ENCODE measurements around the gene ZBTB43. TPM values are rescaled to one million over a fixed set of nuclear protein-coding genes. Genes with fewer than 3 reads are reported as not detected.
"Not testable (repeated sequence)": the region's sequence is repeated elsewhere in the genome, so short reads cannot be mapped to it uniquely, and the experiment has no call there.

Gene ZBTB43
- total and polyA plus RNA-seq, 10 of the 15 experiments (the other 5 are each of a cell fraction or from before 2014, with no cell fraction given): 2.4 to 19.3 (median 8.7) TPM

GRCh38 chr9:126810221-126810620, 5.4 kb downstream of the ZBTB43 start:
- H3K4me1 ChIP-seq (ENCODE audit: control insufficient read depth, insufficient read depth, low read length); in situ Hi-C loops (cut with MboI); H2AFZ ChIP-seq (ENCODE audit: control insufficient read depth, low read depth, low read length); H3K9me3 ChIP-seq (replicated peaks; ENCODE audit: control insufficient read depth, insufficient read depth, low read length); FAIRE-seq; H3K4me2 ChIP-seq (ENCODE audit: control insufficient read depth, insufficient read depth); H3K9ac ChIP-seq (ENCODE audit: control insufficient read depth, insufficient read depth, low read length); RAD21 ChIA-PET (ENCODE audit: unreplicated experiment); H3K4me3 ChIP-seq; H3K27ac ChIP-seq (ENCODE audit: control insufficient read depth, insufficient read depth); ATAC-seq; BruUV-seq (replicated peaks); intact Hi-C loops (cut with micrococcal nuclease; ENCODE audit: unreplicated experiment); DNase-seq (ENCODE audit: low read depth, low spot score); H3K27me3 ChIP-seq (replicated peaks in 1 of 2; ENCODE audit: control insufficient read depth in 2 of 2, insufficient read depth in 2 of 2, low read length in 1 of 2); H4K20me1 ChIP-seq (ENCODE audit: control insufficient read depth, insufficient read depth): not testable (repeated sequence)
- CTCF ChIA-PET: interaction anchor here (1.5 kb wide), 2 partner anchors 27 to 29 kb away, joined by 4 read pairs; no protein-coding TSS in a partner anchor
- Histone ChIP-seq H3K79me2 (ENCODE audit: control insufficient read depth, insufficient read depth, low read length) (peaks cover 55% of the 10 kb centered on the region), H3K36me3 (ENCODE audit: control insufficient read depth in 2 of 2, insufficient read depth in 2 of 2, low read length in 1 of 2) (peaks cover 0 to 13% of the 10 kb centered on the region in 2 experiments; a peak in 2 of 4 replicates)
- SMC1A ChIA-PET (ENCODE audit: uncharacterized antibody, unreplicated experiment): interaction anchor here (2.3 kb wide), 1 partner anchor 25 kb away, joined by 10 read pairs; no protein-coding TSS in a partner anchor
- WGBS (ENCODE audit: insufficient coverage, insufficient replicate concordance, low lambda C conversion rate, missing lambda C conversion rate): 97% methylated on average over 11 of the region's 12 CpGs
- POLR2A ChIA-PET: interaction anchor here (0.6 to 0.9 kb wide), 2 partner anchors 29 to 48 kb away, joined by 3 to 5 read pairs; no protein-coding TSS in a partner anchor

GRCh38 chr9:126813072-126813471, 8.2 kb downstream of the ZBTB43 start:
- ATAC-seq (no peak), DNase-seq (ENCODE audit: low read depth, low spot score) (no peak), FAIRE-seq (no peak)
- no peak overlapping the region for H2AFZ ChIP-seq (ENCODE audit: control insufficient read depth, low read depth, low read length)
- no TSS peak for BruUV-seq (replicated peaks)
- H3K4me2 ChIP-seq (ENCODE audit: control insufficient read depth, insufficient read depth): no peak overlapping the region
- ChIA-PET CTCF (no interaction called here), RAD21 (ENCODE audit: unreplicated experiment) (no interaction called here), SMC1A (ENCODE audit: uncharacterized antibody, unreplicated experiment) (no interaction called here), POLR2A (no interaction called here)
- WGBS (ENCODE audit: insufficient coverage, insufficient replicate concordance, low lambda C conversion rate, missing lambda C conversion rate): 96% methylated on average over 11 of the region's 11 CpGs
- no peak overlapping the region for H3K4me3 ChIP-seq
- no peak overlapping the region for H3K9ac ChIP-seq (ENCODE audit: control insufficient read depth, insufficient read depth, low read length)
- H3K27me3 ChIP-seq (replicated peaks in 1 of 2; ENCODE audit: control insufficient read depth in 2 of 2, insufficient read depth in 2 of 2, low read length in 1 of 2): no peaks in the 10 kb centered on the region
- H3K27ac ChIP-seq (ENCODE audit: control insufficient read depth, insufficient read depth): no peak overlapping the region
- H3K36me3 ChIP-seq (ENCODE audit: control insufficient read depth in 2 of 2, insufficient read depth in 2 of 2, low read length in 1 of 2): peaks cover 3 to 21% of the 10 kb centered on the region in 2 experiments
- peaks cover 10% of the 10 kb centered on the region for H3K9me3 ChIP-seq (replicated peaks; ENCODE audit: control insufficient read depth, insufficient read depth, low read length)
- H4K20me1 ChIP-seq (ENCODE audit: control insufficient read depth, insufficient read depth): no peaks in the 10 kb centered on the region
- peaks cover 37% of the 10 kb centered on the region for H3K79me2 ChIP-seq (ENCODE audit: control insufficient read depth, insufficient read depth, low read length)
- H3K4me1 ChIP-seq (ENCODE audit: control insufficient read depth, insufficient read depth, low read length): no peaks in the 10 kb centered on the region; the same call in 1 of the 2 replicates
- in situ Hi-C loops (cut with MboI) (no loop called here), intact Hi-C loops (cut with micrococcal nuclease; ENCODE audit: unreplicated experiment) (no loop called here)
- TF ChIP-seq ZNF24 (IDR thresholded peaks at IDR 0.05) (no peak), NFYA (IDR thresholded peaks at IDR 0.05; ENCODE audit: borderline replicate concordance, low read depth, low read length) (no peak), NR2C2 (IDR thresholded peaks at IDR 0.05; ENCODE audit: borderline replicate concordance, control insufficient read depth, insufficient read length, low read depth) (no peak), BCL11A (IDR thresholded peaks at IDR 0.05; ENCODE audit: low read depth, low read length) (no peak), MTA2 (IDR thresholded peaks at IDR 0.05; ENCODE audit: low read depth) (no peak), HDAC6 (IDR thresholded peaks at IDR 0.05; ENCODE audit: unreplicated experiment) (no peak), ZSCAN29 (IDR thresholded peaks at IDR 0.05) (no peak), BCLAF1 (IDR thresholded peaks at IDR 0.05) (no peak), ZBED1 (IDR thresholded peaks at IDR 0.05; ENCODE audit: borderline replicate concordance) (no peak), NFIC (IDR thresholded peaks at IDR 0.05; ENCODE audit: low read depth, low read length) (no peak), MEF2B (IDR thresholded peaks at IDR 0.05; ENCODE audit: partially characterized antibody, poor library complexity, severe bottlenecking) (no peak)
